WTC11 (cell line): ENCODE data around the gene ZDHHC11B. TPM values are rescaled to one million over a fixed set of nuclear protein-coding genes. Genes with fewer than 3 reads are reported as not detected.

Experiments used
- ATAC-seq: fragments of 200-7000 bp; cut with Tn5 transposase; 2 replicates; pipeline ENCODE4 v1.10.0; 2021; ENCODE audit warnings: mild to moderate bottlenecking, moderate library complexity
- CTCF ChIA-PET: fragments of 300-600 bp; sonication (Branson Sonifier 250); formaldehyde crosslinking; loops from one replicate; lab custom pipeline; 2021; ENCODE audit warnings: antibody characterized with exemption; lab: Charles Lee
- POLR2A ChIA-PET: fragments of 350-600 bp; sonication (Branson Sonifier 250); formaldehyde crosslinking; loops from one replicate; lab custom pipeline; 2021; ENCODE audit warnings: antibody characterized with exemption; lab: Charles Lee
- DNase-seq: peaks from one replicate; pipeline ENCODE4 v3.0.0; 2021; ENCODE audit warnings: low spot score
- H3K27ac Mint-ChIP-seq: 2 replicates; pipeline ENCODE4 v1.8.0; 2021; ENCODE audit warnings: mixed read lengths
- H3K27me3 Mint-ChIP-seq: 2 replicates; pipeline ENCODE4 v1.8.0; 2021; ENCODE audit warnings: low read depth, mild to moderate bottlenecking, moderate library complexity, mixed read lengths
- H3K36me3 Mint-ChIP-seq: 2 replicates; pipeline ENCODE4 v1.8.0; 2021; ENCODE audit warnings: mixed read lengths
- H3K4me1 Mint-ChIP-seq: 2 replicates; pipeline ENCODE4 v1.8.0; 2022; ENCODE audit warnings: mixed read lengths
- H3K4me3 Mint-ChIP-seq: 2 replicates; pipeline ENCODE4 v1.8.0; 2021; ENCODE audit warnings: mild to moderate bottlenecking, moderate library complexity, mixed read lengths
- H3K9me3 Mint-ChIP-seq: 2 replicates; pipeline ENCODE4 v1.8.0; 2021; ENCODE audit warnings: mixed read lengths
- GRHL2 ChIP-seq: fragments of 250-450 bp; sonication (Bioruptor Pico); IDR thresholded peaks from 2 replicates; pipeline ENCODE4 v1.8.0; 2022; ENCODE audit warnings: mild to moderate bottlenecking, moderate library complexity; ENCODE audit not compliant: insufficient replicate concordance, severe bottlenecking
- HMGXB4 ChIP-seq: sonication (generic); formaldehyde crosslinking; IDR thresholded peaks from 2 replicates; pipeline ENCODE4 v1.8.1; 2023; ENCODE audit warnings: mild to moderate bottlenecking, moderate library complexity, missing genetic modification reagents
- JAZF1 ChIP-seq: fragments of 250-450 bp; sonication (Bioruptor Pico); IDR thresholded peaks from 2 replicates; pipeline ENCODE4 v1.9.0; 2021; ENCODE audit warnings: moderate library complexity, mild to moderate bottlenecking, inconsistent platforms
- NFATC4 ChIP-seq: fragments of 250-450 bp; sonication (Bioruptor Pico); IDR thresholded peaks from 2 replicates; pipeline ENCODE4 v1.9.0; 2021; ENCODE audit warnings: mild to moderate bottlenecking
- NR1H2 ChIP-seq: sonication (generic); formaldehyde crosslinking; IDR thresholded peaks from 2 replicates; pipeline ENCODE4 v1.9.0; 2021; ENCODE audit warnings: mild to moderate bottlenecking, moderate library complexity, missing genetic modification reagents
- NR3C1 ChIP-seq: sonication (generic); formaldehyde crosslinking; conservative IDR thresholded peaks from 2 replicates; pipeline ENCODE4 v1.8.1; 2023; ENCODE audit warnings: low read depth, mild to moderate bottlenecking, missing genetic modification reagents
- ZNF219 ChIP-seq: sonication (generic); formaldehyde crosslinking; IDR thresholded peaks from 2 replicates; pipeline ENCODE4 v1.8.0; 2023; ENCODE audit warnings: missing genetic modification reagents, mild to moderate bottlenecking, borderline replicate concordance
- ZNF263 ChIP-seq: sonication (generic); formaldehyde crosslinking; IDR thresholded peaks from 2 replicates; pipeline ENCODE4 v1.8.1; 2022; ENCODE audit warnings: low read depth, mild to moderate bottlenecking, moderate library complexity, missing genetic modification reagents
- ZNF423 ChIP-seq: fragments of 250-450 bp; sonication (Bioruptor Pico); IDR thresholded peaks from 2 replicates; pipeline ENCODE4 v2.1.2; 2022; ENCODE audit warnings: mild to moderate bottlenecking, moderate library complexity
- ZNF425 ChIP-seq: fragments of 250-450 bp; sonication (Bioruptor Pico); conservative IDR thresholded peaks from 2 replicates; pipeline ENCODE4 v1.9.0; 2021; ENCODE audit warnings: mild to moderate bottlenecking
- ZNF671 ChIP-seq: fragments of 250-450 bp; sonication (Bioruptor Pico); IDR thresholded peaks from 2 replicates; pipeline ENCODE4 v1.8.0; 2021; ENCODE audit warnings: mild to moderate bottlenecking
- total RNA-seq: library from RNA; stranded (reverse); gene quantifications from 3 replicates; pipeline ENCODE4 v1.2.3, GENCODE V29; 2021
- TF ChIP-seq, protein P1 (sequence below): sonication (generic); formaldehyde crosslinking; IDR thresholded peaks from 2 replicates; pipeline ENCODE4 v1.8.1; 2023; ENCODE audit warnings: mild to moderate bottlenecking, missing genetic modification reagents, moderate library complexity
- TF ChIP-seq, protein P2 (sequence below): sonication (generic); formaldehyde crosslinking; IDR thresholded peaks from 2 replicates; pipeline ENCODE4 v1.8.0; 2022; ENCODE audit warnings: missing genetic modification reagents
- TF ChIP-seq, protein P3 (sequence below): sonication (generic); formaldehyde crosslinking; IDR thresholded peaks from 2 replicates; pipeline ENCODE4 v1.8.0; 2023; ENCODE audit warnings: missing genetic modification reagents, mild to moderate bottlenecking, borderline replicate concordance
- TF ChIP-seq, protein P4 (sequence below): sonication (generic); formaldehyde crosslinking; IDR thresholded peaks from 2 replicates; pipeline ENCODE4 v1.8.1; 2022; ENCODE audit warnings: low read depth, missing genetic modification reagents, borderline replicate concordance

The ZDHHC11B gene
- total RNA-seq, 1 experiment from 2014 or later = 2.3 TPM

- TF ChIP-seq GRHL2 (CRISPR knock-in tag) (no peak), NFATC4 (no peak), NR3C1 (CRISPR knock-in tag) (no peak), ZNF423 (no peak)
- ChIA-PET CTCF (interaction anchor here (1.0 kb wide), 1 partner anchor 82 kb away, joined by 3 read pairs; no protein-coding TSS in a partner anchor), POLR2A (no interaction called here)
- Mint-ChIP-seq H3K9me3 (no peaks in the 10 kb centered on the region), H3K27me3 (peaks cover 17% of the 10 kb centered on the region), H3K4me1 (0 out of 2 replicates have a peak, but pooled peaks cover 5% of the 10 kb centered on the region), H3K27ac (no peak overlapping the region), H3K36me3 (no peaks in the 10 kb centered on the region), H3K4me3 (no peak overlapping the region)
- DNase-seq (no peak), ATAC-seq (no peak)
These were observed 107.8 kb downstream of the ZDHHC11B start for GRCh38 chr5:676699-677076.

DNA sequence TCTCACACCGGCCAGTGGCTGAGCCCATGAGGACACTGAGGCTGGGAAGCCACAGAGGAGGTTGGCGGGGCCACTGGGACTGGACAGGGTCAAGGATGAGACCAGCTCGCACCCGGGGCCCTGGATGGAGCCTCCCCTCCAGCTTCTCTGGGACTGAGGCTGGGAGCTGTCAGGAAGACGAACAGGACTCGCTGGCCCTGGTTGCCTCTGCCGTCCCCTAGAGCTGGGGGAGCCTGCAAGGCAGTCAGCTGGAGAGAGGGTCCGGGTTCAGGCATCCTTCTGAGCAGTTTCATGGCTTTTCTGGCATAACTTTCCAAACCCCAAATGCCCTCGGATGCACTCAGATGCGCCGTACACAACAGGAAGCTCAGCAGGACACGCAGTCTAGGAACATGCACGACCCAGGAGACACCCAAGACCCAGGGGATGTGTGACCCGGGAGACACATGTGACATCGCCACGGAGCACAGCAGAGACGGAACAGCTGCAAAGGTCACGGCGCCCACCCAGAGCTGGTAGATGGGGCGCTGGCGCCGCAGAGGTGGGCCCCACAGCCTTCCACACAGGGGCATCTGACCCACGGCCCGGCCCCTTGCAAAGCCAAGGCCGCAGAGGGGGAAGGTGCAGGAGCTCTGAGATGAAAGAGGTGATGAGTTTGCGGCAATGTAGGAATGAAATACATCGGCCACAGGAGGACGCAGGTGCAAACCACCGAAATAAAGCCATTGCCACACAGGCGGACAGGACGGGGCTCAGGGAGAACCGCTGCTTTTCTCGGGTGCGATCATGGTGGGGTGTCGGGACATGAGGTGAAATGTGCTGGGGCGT is 108.4 kb downstream of the ZDHHC11B start:
- ATAC-seq = no peak
- TF ChIP-seq ZNF219 (CRISPR knock-in tag) = no peak
- no peak for TF ChIP-seq NFATC4
- TF ChIP-seq, protein P1, sequence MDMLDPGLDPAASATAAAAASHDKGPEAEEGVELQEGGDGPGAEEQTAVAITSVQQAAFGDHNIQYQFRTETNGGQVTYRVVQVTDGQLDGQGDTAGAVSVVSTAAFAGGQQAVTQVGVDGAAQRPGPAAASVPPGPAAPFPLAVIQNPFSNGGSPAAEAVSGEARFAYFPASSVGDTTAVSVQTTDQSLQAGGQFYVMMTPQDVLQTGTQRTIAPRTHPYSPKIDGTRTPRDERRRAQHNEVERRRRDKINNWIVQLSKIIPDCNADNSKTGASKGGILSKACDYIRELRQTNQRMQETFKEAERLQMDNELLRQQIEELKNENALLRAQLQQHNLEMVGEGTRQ (CRISPR knock-in tag) = no peak
- no peak for TF ChIP-seq ZNF425
- TF ChIP-seq, protein P2, sequence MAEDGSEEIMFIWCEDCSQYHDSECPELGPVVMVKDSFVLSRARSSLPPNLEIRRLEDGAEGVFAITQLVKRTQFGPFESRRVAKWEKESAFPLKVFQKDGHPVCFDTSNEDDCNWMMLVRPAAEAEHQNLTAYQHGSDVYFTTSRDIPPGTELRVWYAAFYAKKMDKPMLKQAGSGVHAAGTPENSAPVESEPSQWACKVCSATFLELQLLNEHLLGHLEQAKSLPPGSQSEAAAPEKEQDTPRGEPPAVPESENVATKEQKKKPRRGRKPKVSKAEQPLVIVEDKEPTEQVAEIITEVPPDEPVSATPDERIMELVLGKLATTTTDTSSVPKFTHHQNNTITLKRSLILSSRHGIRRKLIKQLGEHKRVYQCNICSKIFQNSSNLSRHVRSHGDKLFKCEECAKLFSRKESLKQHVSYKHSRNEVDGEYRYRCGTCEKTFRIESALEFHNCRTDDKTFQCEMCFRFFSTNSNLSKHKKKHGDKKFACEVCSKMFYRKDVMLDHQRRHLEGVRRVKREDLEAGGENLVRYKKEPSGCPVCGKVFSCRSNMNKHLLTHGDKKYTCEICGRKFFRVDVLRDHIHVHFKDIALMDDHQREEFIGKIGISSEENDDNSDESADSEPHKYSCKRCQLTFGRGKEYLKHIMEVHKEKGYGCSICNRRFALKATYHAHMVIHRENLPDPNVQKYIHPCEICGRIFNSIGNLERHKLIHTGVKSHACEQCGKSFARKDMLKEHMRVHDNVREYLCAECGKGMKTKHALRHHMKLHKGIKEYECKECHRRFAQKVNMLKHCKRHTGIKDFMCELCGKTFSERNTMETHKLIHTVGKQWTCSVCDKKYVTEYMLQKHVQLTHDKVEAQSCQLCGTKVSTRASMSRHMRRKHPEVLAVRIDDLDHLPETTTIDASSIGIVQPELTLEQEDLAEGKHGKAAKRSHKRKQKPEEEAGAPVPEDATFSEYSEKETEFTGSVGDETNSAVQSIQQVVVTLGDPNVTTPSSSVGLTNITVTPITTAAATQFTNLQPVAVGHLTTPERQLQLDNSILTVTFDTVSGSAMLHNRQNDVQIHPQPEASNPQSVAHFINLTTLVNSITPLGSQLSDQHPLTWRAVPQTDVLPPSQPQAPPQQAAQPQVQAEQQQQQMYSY (CRISPR knock-in tag) = no peak
- no peak for TF ChIP-seq NR1H2 (CRISPR knock-in tag)
- TF ChIP-seq, protein P3, sequence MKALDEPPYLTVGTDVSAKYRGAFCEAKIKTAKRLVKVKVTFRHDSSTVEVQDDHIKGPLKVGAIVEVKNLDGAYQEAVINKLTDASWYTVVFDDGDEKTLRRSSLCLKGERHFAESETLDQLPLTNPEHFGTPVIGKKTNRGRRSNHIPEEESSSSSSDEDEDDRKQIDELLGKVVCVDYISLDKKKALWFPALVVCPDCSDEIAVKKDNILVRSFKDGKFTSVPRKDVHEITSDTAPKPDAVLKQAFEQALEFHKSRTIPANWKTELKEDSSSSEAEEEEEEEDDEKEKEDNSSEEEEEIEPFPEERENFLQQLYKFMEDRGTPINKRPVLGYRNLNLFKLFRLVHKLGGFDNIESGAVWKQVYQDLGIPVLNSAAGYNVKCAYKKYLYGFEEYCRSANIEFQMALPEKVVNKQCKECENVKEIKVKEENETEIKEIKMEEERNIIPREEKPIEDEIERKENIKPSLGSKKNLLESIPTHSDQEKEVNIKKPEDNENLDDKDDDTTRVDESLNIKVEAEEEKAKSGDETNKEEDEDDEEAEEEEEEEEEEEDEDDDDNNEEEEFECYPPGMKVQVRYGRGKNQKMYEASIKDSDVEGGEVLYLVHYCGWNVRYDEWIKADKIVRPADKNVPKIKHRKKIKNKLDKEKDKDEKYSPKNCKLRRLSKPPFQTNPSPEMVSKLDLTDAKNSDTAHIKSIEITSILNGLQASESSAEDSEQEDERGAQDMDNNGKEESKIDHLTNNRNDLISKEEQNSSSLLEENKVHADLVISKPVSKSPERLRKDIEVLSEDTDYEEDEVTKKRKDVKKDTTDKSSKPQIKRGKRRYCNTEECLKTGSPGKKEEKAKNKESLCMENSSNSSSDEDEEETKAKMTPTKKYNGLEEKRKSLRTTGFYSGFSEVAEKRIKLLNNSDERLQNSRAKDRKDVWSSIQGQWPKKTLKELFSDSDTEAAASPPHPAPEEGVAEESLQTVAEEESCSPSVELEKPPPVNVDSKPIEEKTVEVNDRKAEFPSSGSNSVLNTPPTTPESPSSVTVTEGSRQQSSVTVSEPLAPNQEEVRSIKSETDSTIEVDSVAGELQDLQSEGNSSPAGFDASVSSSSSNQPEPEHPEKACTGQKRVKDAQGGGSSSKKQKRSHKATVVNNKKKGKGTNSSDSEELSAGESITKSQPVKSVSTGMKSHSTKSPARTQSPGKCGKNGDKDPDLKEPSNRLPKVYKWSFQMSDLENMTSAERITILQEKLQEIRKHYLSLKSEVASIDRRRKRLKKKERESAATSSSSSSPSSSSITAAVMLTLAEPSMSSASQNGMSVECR (CRISPR knock-in tag) = no peak
- TF ChIP-seq ZNF671 (CRISPR knock-in tag) = no peak
- TF ChIP-seq HMGXB4 (CRISPR knock-in tag) = no peak
- TF ChIP-seq, protein P4, sequence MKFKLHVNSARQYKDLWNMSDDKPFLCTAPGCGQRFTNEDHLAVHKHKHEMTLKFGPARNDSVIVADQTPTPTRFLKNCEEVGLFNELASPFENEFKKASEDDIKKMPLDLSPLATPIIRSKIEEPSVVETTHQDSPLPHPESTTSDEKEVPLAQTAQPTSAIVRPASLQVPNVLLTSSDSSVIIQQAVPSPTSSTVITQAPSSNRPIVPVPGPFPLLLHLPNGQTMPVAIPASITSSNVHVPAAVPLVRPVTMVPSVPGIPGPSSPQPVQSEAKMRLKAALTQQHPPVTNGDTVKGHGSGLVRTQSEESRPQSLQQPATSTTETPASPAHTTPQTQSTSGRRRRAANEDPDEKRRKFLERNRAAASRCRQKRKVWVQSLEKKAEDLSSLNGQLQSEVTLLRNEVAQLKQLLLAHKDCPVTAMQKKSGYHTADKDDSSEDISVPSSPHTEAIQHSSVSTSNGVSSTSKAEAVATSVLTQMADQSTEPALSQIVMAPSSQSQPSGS (CRISPR knock-in tag) = no peak
- TF ChIP-seq ZNF263 (CRISPR knock-in tag) = no peak
- no peak for TF ChIP-seq JAZF1 (CRISPR knock-in tag)
- Mint-ChIP-seq H3K9me3 (no peaks in the 10 kb centered on the region), H3K4me1 (0 out of 2 replicates have a peak, but pooled peaks cover 5% of the 10 kb centered on the region), H3K4me3 (no peak overlapping the region), H3K36me3 (no peaks in the 10 kb centered on the region), H3K27me3 (peaks cover 17% of the 10 kb centered on the region), H3K27ac (no peak overlapping the region)
- DNase-seq = no peak
- ChIA-PET POLR2A (no interaction called here), CTCF (interaction anchor here (1.0 kb wide), 1 partner anchor 82 kb away, joined by 3 read pairs; no protein-coding TSS in a partner anchor)
